ENCODE results near the gene HCN3.
"Not testable (repeated sequence)": the region's sequence is repeated elsewhere in the genome, so short reads cannot be mapped to it uniquely, and the experiment has no call there.

HCN3 gene
- long read RNA-seq, partial matches to known transcripts: 0 of 3 reads
- long read RNA-seq, other reads (novel, unspliced or antisense): 3 of 3 reads

- Histone ChIP-seq H3K4me3 (replicated peaks; ENCODE audit: insufficient read depth, low read length) (peak within 1 kb of the TSS; percentile 67), H3K27me3 (ENCODE audit: insufficient read depth, poor library complexity, severe bottlenecking) (no peaks in the 10 kb centered on the region), H3K27ac (replicated peaks) (no peak within 1 kb of the TSS; the same call in 1 of the 2 replicates)
- TF ChIP-seq REST (IDR thresholded peaks at IDR 0.05; ENCODE audit: insufficient replicate concordance, low read depth): peak; percentile 42
- TF ChIP-seq POLR2AphosphoS5 (IDR thresholded peaks at IDR 0.05; ENCODE audit: low read depth): no peak
- peak; percentile 93 to 98 for DNase-seq (ENCODE audit: low read depth in 1 of 2, low spot score in 1 of 2)
Measured at GRCh38 chr1:155277070-155277901, at the start of gene HCN3. HCN3 (plus strand) TSS chr1:155277463; CDS start chr1:155277591, 128 bp downstream.

GRCh38 chr1:155228096-155228427, 49.2 kb upstream of the HCN3 start:
- DNase-seq (ENCODE audit: low read depth in 1 of 2, low spot score in 1 of 2): no peak
- Histone ChIP-seq H3K4me3 (replicated peaks; ENCODE audit: insufficient read depth, low read length) (no peak overlapping the region; the same call in 1 of the 2 replicates), H3K27me3 (ENCODE audit: insufficient read depth, poor library complexity, severe bottlenecking) (no peaks in the 10 kb centered on the region), H3K27ac (replicated peaks) (peak overlapping the region; percentile 93)
- TF ChIP-seq POLR2AphosphoS5 (IDR thresholded peaks at IDR 0.05; ENCODE audit: low read depth) (no peak), SPI1 (IDR thresholded peaks at IDR 0.05; ENCODE audit: borderline replicate concordance, low read depth) (no peak), CTCF (IDR thresholded peaks at IDR 0.05; ENCODE audit: insufficient read depth, low read length) (no peak), GABPA (IDR thresholded peaks at IDR 0.05; ENCODE audit: low read depth) (no peak)

DNA sequence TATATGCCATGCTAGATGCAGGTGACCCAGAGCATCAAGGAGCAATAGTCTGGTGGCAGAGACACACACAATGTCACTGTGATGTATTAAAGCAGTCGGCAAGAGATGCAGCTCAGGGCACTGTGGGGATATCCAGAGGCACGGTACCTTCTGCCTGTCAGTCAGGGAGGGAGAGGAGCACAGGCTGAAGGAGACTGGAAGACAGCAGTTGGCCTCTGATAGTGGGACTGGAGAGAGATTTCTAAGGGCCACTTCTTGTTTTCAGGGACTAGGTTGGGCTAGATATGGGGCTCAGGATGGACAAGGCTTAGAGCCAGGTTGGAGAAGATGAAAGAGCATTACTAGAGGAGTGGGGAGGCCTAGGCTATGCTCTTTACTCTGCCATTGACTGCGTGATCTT, 46.0 kb upstream of the HCN3 start:
- H3K4me3 ChIP-seq (replicated peaks; ENCODE audit: insufficient read depth, low read length); H3K27ac ChIP-seq (replicated peaks); H3K27me3 ChIP-seq (ENCODE audit: insufficient read depth, poor library complexity, severe bottlenecking); DNase-seq (ENCODE audit: low read depth in 1 of 2, low spot score in 1 of 2): not testable (repeated sequence)

DNA sequence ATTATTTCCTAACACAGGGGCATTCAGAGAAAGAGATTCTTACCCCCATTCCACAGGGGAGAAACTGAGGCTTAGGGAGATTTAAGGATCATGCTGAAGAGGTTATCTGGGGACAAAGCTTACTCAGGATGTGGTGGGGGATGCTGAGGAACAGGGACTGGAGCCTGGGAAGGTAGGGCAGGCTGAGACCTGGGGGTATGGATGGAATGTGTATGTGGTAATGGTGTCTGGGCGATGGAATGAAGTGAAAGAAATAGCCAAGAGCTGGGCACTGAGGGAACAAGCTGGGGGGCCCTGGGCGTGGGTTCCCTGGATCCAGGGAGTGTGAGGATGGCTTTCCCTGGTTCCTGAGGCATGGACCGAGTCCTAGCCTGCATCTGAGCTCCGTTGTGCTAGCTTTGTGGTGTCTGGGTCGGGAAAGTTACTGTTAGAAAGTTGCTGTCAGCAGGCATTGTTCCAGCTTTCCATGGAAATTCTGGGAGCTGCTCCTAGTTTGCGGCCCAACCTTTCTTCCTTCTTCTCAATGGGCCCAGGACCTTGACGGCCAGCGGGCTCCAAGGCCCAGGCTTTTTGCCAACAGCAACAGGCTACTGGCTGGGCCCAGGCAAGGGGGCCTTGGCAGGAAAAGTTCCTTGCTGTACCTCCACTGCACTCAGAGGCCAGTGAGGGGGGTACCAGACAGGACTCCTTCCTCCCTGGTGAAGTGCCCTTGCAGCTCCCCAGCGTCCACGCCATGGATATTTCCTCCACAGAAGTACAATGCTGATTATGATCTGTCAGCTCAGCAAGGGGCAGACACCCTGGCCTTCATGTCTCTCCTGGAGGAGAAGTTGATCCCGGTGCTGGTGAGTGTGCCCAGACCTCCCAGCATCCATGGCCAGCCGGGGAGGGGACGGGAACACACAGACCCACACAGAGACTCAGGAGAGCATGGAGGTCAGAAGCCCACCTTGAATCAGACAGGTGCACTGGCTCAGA, 45.0 kb upstream of the HCN3 start:
- not testable (repeated sequence) for DNase-seq (ENCODE audit: low read depth in 1 of 2, low spot score in 1 of 2); H3K27me3 ChIP-seq (ENCODE audit: insufficient read depth, poor library complexity, severe bottlenecking); H3K27ac ChIP-seq (replicated peaks); H3K4me3 ChIP-seq (replicated peaks; ENCODE audit: insufficient read depth, low read length)

DNA sequence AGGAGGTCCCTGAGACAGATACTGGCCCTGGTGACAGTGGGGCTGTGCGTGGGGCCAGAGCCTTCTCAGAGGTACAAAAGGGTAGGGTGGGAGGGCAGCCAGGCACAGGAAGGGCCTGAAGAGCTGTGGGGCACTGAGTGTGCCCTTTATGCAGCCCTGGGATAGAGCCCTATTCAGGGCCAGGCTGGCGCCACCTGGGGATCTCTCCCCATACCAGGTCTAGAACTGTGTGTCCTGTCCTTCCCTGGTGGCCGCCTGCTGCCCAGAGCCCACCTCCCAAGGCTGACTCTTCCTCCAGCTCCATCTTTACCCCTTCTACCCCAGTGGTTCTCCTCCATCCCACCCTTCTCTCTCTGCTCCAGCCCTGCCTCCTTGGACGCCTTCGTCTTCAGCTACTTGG, 43.8 kb upstream of the HCN3 start:
- not testable (repeated sequence) for H3K4me3 ChIP-seq (replicated peaks; ENCODE audit: insufficient read depth, low read length); H3K27ac ChIP-seq (replicated peaks); H3K27me3 ChIP-seq (ENCODE audit: insufficient read depth, poor library complexity, severe bottlenecking); DNase-seq (ENCODE audit: low read depth in 1 of 2, low spot score in 1 of 2)

GRCh38 chr1:155235375-155235774, 41.9 kb upstream of the HCN3 start:
- not testable (repeated sequence) for H3K27me3 ChIP-seq (ENCODE audit: insufficient read depth, poor library complexity, severe bottlenecking); H3K27ac ChIP-seq (replicated peaks); DNase-seq (ENCODE audit: low read depth in 1 of 2, low spot score in 1 of 2); H3K4me3 ChIP-seq (replicated peaks; ENCODE audit: insufficient read depth, low read length)

- no peak for TF ChIP-seq SPI1 (IDR thresholded peaks at IDR 0.05; ENCODE audit: borderline replicate concordance, low read depth)
- no peak for TF ChIP-seq CTCF (IDR thresholded peaks at IDR 0.05; ENCODE audit: insufficient read depth, low read length)
- TF ChIP-seq POLR2AphosphoS5 (IDR thresholded peaks at IDR 0.05; ENCODE audit: low read depth): no peak
- TF ChIP-seq REST (IDR thresholded peaks at IDR 0.05; ENCODE audit: insufficient replicate concordance, low read depth): no peak
- TF ChIP-seq GABPA (IDR thresholded peaks at IDR 0.05; ENCODE audit: low read depth): no peak
- peak in 1 of 2 experiments; percentile 30 for DNase-seq (ENCODE audit: low read depth in 1 of 2, low spot score in 1 of 2)
- H3K27ac ChIP-seq (replicated peaks): no peak overlapping the region
Measured at GRCh38 chr1:155236451-155236850, 40.8 kb upstream of the HCN3 start.

More at GRCh38 chr1:155236451-155236850, 40.8 kb upstream of the HCN3 start:
- Histone ChIP-seq H3K27me3 (ENCODE audit: insufficient read depth, poor library complexity, severe bottlenecking) (no peaks in the 10 kb centered on the region), H3K4me3 (replicated peaks; ENCODE audit: insufficient read depth, low read length) (no peak overlapping the region)
